ENCODE data around the gene MAFB. TPM values are rescaled to one million over a fixed set of nuclear protein-coding genes. Genes with fewer than 3 reads are reported as not detected.

The MAFB gene
- total RNA-seq, 1 donor: 0.27 TPM

DNA sequence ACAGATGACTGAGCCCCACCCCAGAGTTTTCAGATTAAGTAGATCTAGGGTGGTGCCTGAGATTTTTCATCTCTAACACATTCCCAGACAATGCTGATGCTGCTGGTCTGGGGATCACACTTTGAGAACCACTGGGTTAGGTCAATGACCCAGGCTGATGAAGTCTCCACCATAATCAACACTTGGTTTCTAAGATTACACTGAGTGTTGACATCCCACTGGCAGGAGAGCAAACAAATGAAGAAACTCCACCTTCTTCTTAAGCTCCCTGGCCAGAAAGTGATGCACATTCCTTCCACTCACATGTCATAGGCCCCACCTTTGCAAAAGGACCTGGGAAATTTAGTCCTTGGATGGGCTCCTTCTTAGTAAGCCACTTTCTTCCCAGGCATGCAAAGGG, 53.1 kb downstream of the MAFB start:
- no peak for DNase-seq (ENCODE audit: low read depth in 2 of 3, low spot score in 2 of 3)
